ENCODE results near the gene ERGIC3.
A peak's percentile ranks its signal among the peaks of the same experiment; 100 is the strongest.
"Not testable (repeated sequence)": the region's sequence is repeated elsewhere in the genome, so short reads cannot be mapped to it uniquely, and the experiment has no call there.

ERGIC3 gene

GRCh38 chr20:35517125-35517524 lies 24.8 kb upstream of the ERGIC3 start:
- DNase-seq (ENCODE audit: low read depth in 2 of 2) = no peak
- TF ChIP-seq CTCF (IDR thresholded peaks at IDR 0.05; ENCODE audit: low read depth, low read length) = no peak
- H3K4me3 ChIP-seq (replicated peaks in 1 of 2; ENCODE audit: low read depth in 2 of 2, low read length in 2 of 2) = no peak overlapping the region

- DNase-seq (ENCODE audit: low read depth in 2 of 2); H3K4me3 ChIP-seq (replicated peaks in 1 of 2; ENCODE audit: low read depth in 2 of 2, low read length in 2 of 2): not testable (repeated sequence)
Observed at GRCh38 chr20:35517767-35518166, 24.1 kb upstream of the ERGIC3 start.

GRCh38 chr20:35518955-35519354 lies 22.9 kb upstream of the ERGIC3 start:
- no peak overlapping the region for H3K4me3 ChIP-seq (replicated peaks in 1 of 2; ENCODE audit: low read depth in 2 of 2, low read length in 2 of 2)
- TF ChIP-seq CTCF (IDR thresholded peaks at IDR 0.05; ENCODE audit: low read depth, low read length) = no peak
- DNase-seq (ENCODE audit: low read depth in 2 of 2) = no peak

GRCh38 chr20:35523298-35523888 lies 18.5 kb upstream of the ERGIC3 start:
- no peak overlapping the region for H3K4me3 ChIP-seq (replicated peaks in 1 of 2; ENCODE audit: low read depth in 2 of 2, low read length in 2 of 2)
- peak; percentile 81 for TF ChIP-seq CTCF (IDR thresholded peaks at IDR 0.05; ENCODE audit: low read depth, low read length)
- DNase-seq (ENCODE audit: low read depth in 2 of 2) = peak; percentile 22 to 33

- no peak for TF ChIP-seq CTCF (IDR thresholded peaks at IDR 0.05; ENCODE audit: low read depth, low read length)
- DNase-seq (ENCODE audit: low read depth in 2 of 2) = no peak
- no peak overlapping the region for H3K4me3 ChIP-seq (replicated peaks in 1 of 2; ENCODE audit: low read depth in 2 of 2, low read length in 2 of 2)
Observed at GRCh38 chr20:35525639-35526038, 16.2 kb upstream of the ERGIC3 start.

GRCh38 chr20:35527122-35527769 lies 14.6 kb upstream of the ERGIC3 start:
- TF ChIP-seq CTCF (IDR thresholded peaks at IDR 0.05; ENCODE audit: low read depth, low read length) = no peak
- no peak overlapping the region for H3K4me3 ChIP-seq (replicated peaks in 1 of 2; ENCODE audit: low read depth in 2 of 2, low read length in 2 of 2)
- peak in 1 of 2 donors; percentile 22 for DNase-seq (ENCODE audit: low read depth in 2 of 2)

- H3K4me3 ChIP-seq (replicated peaks in 1 of 2; ENCODE audit: low read depth in 2 of 2, low read length in 2 of 2) = no peak within 1 kb of the TSS
- no peak for TF ChIP-seq CTCF (IDR thresholded peaks at IDR 0.05; ENCODE audit: low read depth, low read length)
- DNase-seq (ENCODE audit: low read depth in 2 of 2) = no peak
Observed at GRCh38 chr20:35529552-35529951, 12.3 kb upstream of the ERGIC3 start, which contains the start of gene C20orf173. TSS of gene C20orf173 (minus strand) at chr20:35529652. CDS start at chr20:35529373, 279 bp downstream.
